Loucy (cell line): ENCODE results near the gene RWDD3.

Experiments used
- H2AFZ ChIP-seq: fragments of 200-600 bp; sonication (generic); 2 replicates; pipeline ENCODE4 v1.6.0; 2016; ENCODE audit warnings: antibody characterized with exemption, mild to moderate bottlenecking, low read length, moderate library complexity
- H3F3A ChIP-seq: fragments of 200-600 bp; 2 replicates; pipeline ENCODE4 v1.6.0; 2016; ENCODE audit warnings: antibody characterized with exemption, low read depth, mild to moderate bottlenecking
- H3K27me3 ChIP-seq: fragments of 200-600 bp; sonication (generic); 2 replicates; pipeline ENCODE4 v1.6.1; 2014; ENCODE audit warnings: low read length, mild to moderate bottlenecking; ENCODE audit not compliant: insufficient read depth, poor library complexity, severe bottlenecking
- H3K36me3 ChIP-seq: fragments of 200-600 bp; sonication (generic); 2 replicates; pipeline ENCODE4 v1.6.1; 2016; ENCODE audit warnings: low read length; ENCODE audit not compliant: insufficient read depth
- H3K4me1 ChIP-seq: fragments of 200-600 bp; sonication (generic); 2 replicates; pipeline ENCODE4 v1.5.1; 2014; ENCODE audit warnings: low read length, mild to moderate bottlenecking; ENCODE audit not compliant: insufficient read depth, poor library complexity, severe bottlenecking
- H3K4me2 ChIP-seq: fragments of 200-600 bp; sonication (generic); 2 replicates; pipeline ENCODE4 v1.6.0; 2014; ENCODE audit warnings: antibody characterized with exemption, low read length, low read depth, mild to moderate bottlenecking; ENCODE audit not compliant: poor library complexity, severe bottlenecking
- H3K4me3 ChIP-seq: fragments of 200-600 bp; sonication (generic); 2 replicates; pipeline ENCODE4 v1.5.1; 2014; ENCODE audit warnings: low read length, mild to moderate bottlenecking, mixed read lengths; ENCODE audit not compliant: poor library complexity, severe bottlenecking
- H3K79me2 ChIP-seq: fragments of 200-600 bp; sonication (generic); 2 replicates; pipeline ENCODE4 v1.6.1; 2014; ENCODE audit warnings: low read length; ENCODE audit not compliant: insufficient read depth
- H3K9ac ChIP-seq: fragments of 200-600 bp; sonication (generic); 2 replicates; pipeline ENCODE4 v1.6.0; 2014; ENCODE audit warnings: mild to moderate bottlenecking, low read depth, low read length, moderate library complexity; ENCODE audit not compliant: poor library complexity, severe bottlenecking
- H3K9me2 ChIP-seq: fragments of 200-600 bp; sonication (generic); replicated peaks from 2 replicates; pipeline ENCODE4 v1.6.1; 2016; ENCODE audit warnings: low read depth, low read length, mixed read lengths
- H3K9me3 ChIP-seq: fragments of 200-600 bp; sonication (generic); 2 replicates; pipeline ENCODE4 v1.6.1; 2014; ENCODE audit warnings: mild to moderate bottlenecking, antibody characterized with exemption, low read length, low read depth; ENCODE audit not compliant: insufficient read depth
- H4K20me1 ChIP-seq: fragments of 200-600 bp; sonication (generic); 2 replicates; pipeline ENCODE4 v1.6.0; 2014; ENCODE audit warnings: antibody characterized with exemption, low read length, mild to moderate bottlenecking; ENCODE audit not compliant: insufficient read depth, poor library complexity, severe bottlenecking
- CTCF ChIP-seq: fragments of 200-600 bp; sonication (generic); conservative IDR thresholded peaks from 2 replicates; pipeline ENCODE4 v1.5.1; 2014; ENCODE audit warnings: mild to moderate bottlenecking, antibody characterized with exemption, low read length
- EZH2phosphoT487 ChIP-seq: fragments of 200-600 bp; IDR thresholded peaks from 2 replicates; pipeline ENCODE4 v1.6.1; 2018; ENCODE audit warnings: antibody characterized with exemption, mild to moderate bottlenecking, moderate library complexity, borderline replicate concordance

RWDD3 gene

DNA sequence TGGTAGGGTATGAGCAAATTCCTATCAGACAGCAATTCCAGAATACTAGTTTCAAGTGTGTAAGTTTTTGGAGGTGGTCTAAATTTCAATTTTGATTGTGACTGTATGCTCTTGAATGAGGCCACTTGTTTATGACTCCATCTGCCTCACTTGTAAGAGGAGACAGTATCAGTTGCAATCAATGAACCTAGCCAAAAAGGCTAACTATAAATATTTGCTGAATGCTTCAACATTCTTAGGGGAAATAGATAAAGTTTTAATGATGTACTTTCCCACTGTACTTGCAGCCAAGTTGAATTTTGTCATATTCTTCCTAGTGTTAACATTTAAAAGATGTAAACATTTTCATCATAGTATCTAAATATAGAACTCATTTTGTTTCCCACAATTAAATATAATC, 32.1 kb upstream of the RWDD3 start:
- Histone ChIP-seq H2AFZ (no peak overlapping the region), H3K27me3 (no peaks in the 10 kb centered on the region), H3F3A (no peaks in the 10 kb centered on the region), H3K4me3 (no peak overlapping the region), H4K20me1 (no peaks in the 10 kb centered on the region), H3K4me2 (no peak overlapping the region), H3K9ac (no peak overlapping the region), H3K36me3 (no peaks in the 10 kb centered on the region), H3K9me3 (no peaks in the 10 kb centered on the region), H3K4me1 (no peaks in the 10 kb centered on the region), H3K9me2 (no peaks in the 10 kb centered on the region), H3K79me2 (no peaks in the 10 kb centered on the region)
- TF ChIP-seq CTCF = no peak
- no peak for TF ChIP-seq EZH2phosphoT487

DNA sequence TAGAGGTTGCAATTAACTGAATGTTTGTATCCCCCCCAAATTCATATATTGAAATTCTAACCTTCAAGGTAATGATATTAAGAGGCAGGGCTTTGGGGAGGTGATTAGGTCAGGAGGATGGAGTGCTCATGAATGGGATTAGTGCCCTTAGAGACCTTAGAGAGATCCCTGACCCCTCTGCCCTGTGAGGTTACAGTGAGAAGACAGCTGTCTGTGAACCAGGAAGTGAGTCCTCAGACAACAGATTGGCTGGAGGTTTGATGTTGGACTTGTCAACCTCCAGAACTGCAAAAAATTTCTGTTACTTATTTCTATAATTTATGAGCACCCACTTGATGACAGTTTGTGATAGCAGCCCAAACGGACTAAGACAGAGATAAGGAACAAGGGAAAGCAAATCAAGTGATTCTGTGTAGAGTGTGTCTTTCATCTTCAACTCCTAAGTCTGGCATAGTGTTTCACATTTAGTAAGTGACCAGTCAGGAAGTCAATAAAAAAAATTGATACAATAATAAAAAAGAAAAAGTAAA, 30.0 kb upstream of the RWDD3 start:
- Histone ChIP-seq H3K9me2 (no peaks in the 10 kb centered on the region), H2AFZ (no peak overlapping the region), H3K79me2 (no peaks in the 10 kb centered on the region), H3K9ac (no peak overlapping the region), H3K4me1 (no peaks in the 10 kb centered on the region), H3K36me3 (no peaks in the 10 kb centered on the region), H3F3A (no peaks in the 10 kb centered on the region), H3K9me3 (no peaks in the 10 kb centered on the region), H3K27me3 (no peaks in the 10 kb centered on the region), H4K20me1 (no peaks in the 10 kb centered on the region), H3K4me2 (no peak overlapping the region), H3K4me3 (no peak overlapping the region)
- TF ChIP-seq CTCF = no peak
- no peak for TF ChIP-seq EZH2phosphoT487

- no peak overlapping the region for H3K4me2 ChIP-seq
- TF ChIP-seq EZH2phosphoT487 = no peak
- TF ChIP-seq CTCF = no peak
- H2AFZ ChIP-seq = no peak overlapping the region
- no peaks in the 10 kb centered on the region for H3K79me2 ChIP-seq
- no peaks in the 10 kb centered on the region for H4K20me1 ChIP-seq
- H3K27me3 ChIP-seq = no peaks in the 10 kb centered on the region
- no peaks in the 10 kb centered on the region for H3K9me3 ChIP-seq
- H3K9ac ChIP-seq = no peak overlapping the region
- no peaks in the 10 kb centered on the region for H3K9me2 ChIP-seq
- no peaks in the 10 kb centered on the region for H3K4me1 ChIP-seq
- H3K36me3 ChIP-seq = no peaks in the 10 kb centered on the region
- H3F3A ChIP-seq = no peaks in the 10 kb centered on the region
- no peak overlapping the region for H3K4me3 ChIP-seq
Observed at GRCh38 chr1:95206514-95206913, 27.5 kb upstream of the RWDD3 start.
